Anterior cingulate cortex (tissue), 58 donors: ENCODE data around the gene SCN11A.

Experiments used
- DNase-seq, 58 donors: peaks; one replicate each; lab custom pipeline; 2025; lab: John Stamatoyannopoulos, UW

SCN11A gene

GRCh38 chr3:39013289-39013688 is 38.5 kb downstream of the SCN11A start:
- DNase-seq = no peak

- DNase-seq = no peak
Observed at GRCh38 chr3:39011191-39011736, 40.5 kb downstream of the SCN11A start.

- no peak for DNase-seq
Observed at GRCh38 chr3:39005295-39005694, 46.4 kb downstream of the SCN11A start.
